Loucy (cell line): ENCODE measurements around the gene JPH2.

ENCODE experiments used
- H2AFZ ChIP-seq: fragments of 200-600 bp; sonication (generic); 2 replicates; pipeline ENCODE4 v1.6.0; 2016; ENCODE audit warnings: antibody characterized with exemption, mild to moderate bottlenecking, low read length, moderate library complexity
- H3F3A ChIP-seq: fragments of 200-600 bp; 2 replicates; pipeline ENCODE4 v1.6.0; 2016; ENCODE audit warnings: antibody characterized with exemption, low read depth, mild to moderate bottlenecking
- H3K27me3 ChIP-seq: fragments of 200-600 bp; sonication (generic); 2 replicates; pipeline ENCODE4 v1.6.1; 2014; ENCODE audit warnings: low read length, mild to moderate bottlenecking; ENCODE audit not compliant: insufficient read depth, poor library complexity, severe bottlenecking
- H3K36me3 ChIP-seq: fragments of 200-600 bp; sonication (generic); 2 replicates; pipeline ENCODE4 v1.6.1; 2016; ENCODE audit warnings: low read length; ENCODE audit not compliant: insufficient read depth
- H3K4me1 ChIP-seq: fragments of 200-600 bp; sonication (generic); 2 replicates; pipeline ENCODE4 v1.5.1; 2014; ENCODE audit warnings: low read length, mild to moderate bottlenecking; ENCODE audit not compliant: insufficient read depth, poor library complexity, severe bottlenecking
- H3K4me2 ChIP-seq: fragments of 200-600 bp; sonication (generic); 2 replicates; pipeline ENCODE4 v1.6.0; 2014; ENCODE audit warnings: antibody characterized with exemption, low read length, low read depth, mild to moderate bottlenecking; ENCODE audit not compliant: poor library complexity, severe bottlenecking
- H3K4me3 ChIP-seq: fragments of 200-600 bp; sonication (generic); 2 replicates; pipeline ENCODE4 v1.5.1; 2014; ENCODE audit warnings: low read length, mild to moderate bottlenecking, mixed read lengths; ENCODE audit not compliant: poor library complexity, severe bottlenecking
- H3K79me2 ChIP-seq: fragments of 200-600 bp; sonication (generic); 2 replicates; pipeline ENCODE4 v1.6.1; 2014; ENCODE audit warnings: low read length; ENCODE audit not compliant: insufficient read depth
- H3K9ac ChIP-seq: fragments of 200-600 bp; sonication (generic); 2 replicates; pipeline ENCODE4 v1.6.0; 2014; ENCODE audit warnings: mild to moderate bottlenecking, low read depth, low read length, moderate library complexity; ENCODE audit not compliant: poor library complexity, severe bottlenecking
- H3K9me2 ChIP-seq: fragments of 200-600 bp; sonication (generic); replicated peaks from 2 replicates; pipeline ENCODE4 v1.6.1; 2016; ENCODE audit warnings: low read depth, low read length, mixed read lengths
- H3K9me3 ChIP-seq: fragments of 200-600 bp; sonication (generic); 2 replicates; pipeline ENCODE4 v1.6.1; 2014; ENCODE audit warnings: mild to moderate bottlenecking, antibody characterized with exemption, low read length, low read depth; ENCODE audit not compliant: insufficient read depth
- H4K20me1 ChIP-seq: fragments of 200-600 bp; sonication (generic); 2 replicates; pipeline ENCODE4 v1.6.0; 2014; ENCODE audit warnings: antibody characterized with exemption, low read length, mild to moderate bottlenecking; ENCODE audit not compliant: insufficient read depth, poor library complexity, severe bottlenecking
- EZH2phosphoT487 ChIP-seq: fragments of 200-600 bp; IDR thresholded peaks from 2 replicates; pipeline ENCODE4 v1.6.1; 2018; ENCODE audit warnings: antibody characterized with exemption, mild to moderate bottlenecking, moderate library complexity, borderline replicate concordance
- TF ChIP-seq, protein P1 (sequence below): fragments of 200-600 bp; sonication (generic); conservative IDR thresholded peaks from 2 replicates; pipeline ENCODE4 v1.5.1; 2014; ENCODE audit warnings: mild to moderate bottlenecking, antibody characterized with exemption, low read length

JPH2 gene

DNA sequence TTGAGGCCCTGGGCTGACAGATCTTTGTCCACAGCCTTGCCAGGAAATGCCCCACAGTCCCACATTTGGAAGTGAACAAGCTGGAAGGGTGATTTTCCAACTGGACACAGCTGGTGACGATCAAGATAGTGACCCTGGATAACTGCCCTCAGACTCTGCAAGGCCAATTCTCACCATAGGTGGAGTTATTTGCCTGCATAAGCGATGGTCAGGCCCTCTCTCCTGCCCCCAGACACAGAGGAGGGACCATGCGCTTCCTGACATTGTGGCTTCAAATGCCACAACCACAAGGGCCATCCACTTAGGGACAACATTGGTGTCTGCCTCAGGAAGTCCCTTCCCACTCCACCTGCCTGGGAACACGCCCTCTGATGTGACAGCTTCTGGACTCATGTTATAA, 96.0 kb downstream of the JPH2 start:
- Histone ChIP-seq H3K4me3 (no peak overlapping the region), H2AFZ (no peak overlapping the region), H3K4me1 (peaks cover 13% of the 10 kb centered on the region), H3K4me2 (no peak overlapping the region), H3K79me2 (no peaks in the 10 kb centered on the region), H3K36me3 (no peaks in the 10 kb centered on the region), H3F3A (no peaks in the 10 kb centered on the region), H3K9me2 (no peaks in the 10 kb centered on the region), H4K20me1 (no peaks in the 10 kb centered on the region), H3K9me3 (no peaks in the 10 kb centered on the region), H3K27me3 (no peaks in the 10 kb centered on the region), H3K9ac (peak overlapping the region; percentile 37)
- TF ChIP-seq, protein P1, sequence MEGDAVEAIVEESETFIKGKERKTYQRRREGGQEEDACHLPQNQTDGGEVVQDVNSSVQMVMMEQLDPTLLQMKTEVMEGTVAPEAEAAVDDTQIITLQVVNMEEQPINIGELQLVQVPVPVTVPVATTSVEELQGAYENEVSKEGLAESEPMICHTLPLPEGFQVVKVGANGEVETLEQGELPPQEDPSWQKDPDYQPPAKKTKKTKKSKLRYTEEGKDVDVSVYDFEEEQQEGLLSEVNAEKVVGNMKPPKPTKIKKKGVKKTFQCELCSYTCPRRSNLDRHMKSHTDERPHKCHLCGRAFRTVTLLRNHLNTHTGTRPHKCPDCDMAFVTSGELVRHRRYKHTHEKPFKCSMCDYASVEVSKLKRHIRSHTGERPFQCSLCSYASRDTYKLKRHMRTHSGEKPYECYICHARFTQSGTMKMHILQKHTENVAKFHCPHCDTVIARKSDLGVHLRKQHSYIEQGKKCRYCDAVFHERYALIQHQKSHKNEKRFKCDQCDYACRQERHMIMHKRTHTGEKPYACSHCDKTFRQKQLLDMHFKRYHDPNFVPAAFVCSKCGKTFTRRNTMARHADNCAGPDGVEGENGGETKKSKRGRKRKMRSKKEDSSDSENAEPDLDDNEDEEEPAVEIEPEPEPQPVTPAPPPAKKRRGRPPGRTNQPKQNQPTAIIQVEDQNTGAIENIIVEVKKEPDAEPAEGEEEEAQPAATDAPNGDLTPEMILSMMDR = 0 out of 2 replicates have a peak, but pooled peaks have one; percentile 26
- TF ChIP-seq EZH2phosphoT487 = no peak

DNA sequence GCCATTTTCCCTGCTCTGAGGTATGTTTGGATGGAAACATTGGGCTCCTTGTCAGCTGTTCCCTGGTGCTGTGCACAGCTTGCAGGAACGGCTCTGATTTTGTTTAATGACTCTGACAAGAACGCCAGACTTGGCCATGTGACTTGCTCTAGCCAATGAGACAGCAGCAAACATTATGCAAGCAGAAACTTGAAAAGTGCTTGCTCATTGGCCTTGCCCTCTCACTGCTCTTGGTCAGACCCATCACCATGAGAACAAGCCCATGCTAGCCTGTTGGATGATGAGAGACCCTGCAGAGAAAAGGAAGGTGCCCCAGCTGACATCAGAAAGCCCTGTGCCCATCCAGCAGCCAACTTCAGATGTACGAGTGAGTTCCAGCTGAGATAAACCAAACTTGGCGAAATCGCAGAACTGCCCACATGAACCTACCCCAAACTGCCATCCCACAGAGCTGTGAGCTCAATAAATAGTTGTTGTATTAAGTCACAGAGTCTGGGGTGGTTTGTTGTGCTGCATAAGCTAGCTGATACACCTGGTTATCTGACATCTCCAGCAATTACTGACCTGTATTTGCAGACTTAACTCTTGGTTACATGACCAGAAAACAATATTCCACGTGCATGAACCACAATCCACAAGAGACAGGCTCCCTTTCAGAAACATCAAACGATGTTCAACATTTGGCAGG, 96.9 kb downstream of the JPH2 start:
- Histone ChIP-seq H3F3A (no peaks in the 10 kb centered on the region), H3K36me3 (no peaks in the 10 kb centered on the region), H4K20me1 (no peaks in the 10 kb centered on the region), H3K4me2 (no peak overlapping the region), H2AFZ (no peak overlapping the region), H3K9me3 (no peaks in the 10 kb centered on the region), H3K27me3 (no peaks in the 10 kb centered on the region), H3K79me2 (no peaks in the 10 kb centered on the region), H3K4me3 (no peak overlapping the region), H3K9ac (peak overlapping the region; percentile 37), H3K4me1 (peaks cover 13% of the 10 kb centered on the region), H3K9me2 (no peaks in the 10 kb centered on the region)
- TF ChIP-seq EZH2phosphoT487 = no peak
- TF ChIP-seq, protein P1 = no peak

DNA sequence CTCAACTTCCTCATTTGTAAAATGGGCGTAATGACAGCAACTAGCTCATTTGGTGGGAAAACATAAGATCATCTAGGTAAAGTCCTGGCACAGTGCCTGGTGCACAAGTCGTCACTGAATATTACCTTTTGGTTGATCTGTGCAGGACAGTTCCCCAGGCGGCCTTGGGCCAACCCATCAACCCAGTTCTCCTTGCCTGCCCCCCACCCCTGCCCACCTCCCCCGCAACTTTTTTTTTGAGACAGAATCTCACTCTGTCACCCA, 99.2 kb downstream of the JPH2 start:
- no peak overlapping the region for H2AFZ ChIP-seq
- H3K4me1 ChIP-seq = peaks cover 13% of the 10 kb centered on the region
- no peak overlapping the region for H3K4me2 ChIP-seq
- no peaks in the 10 kb centered on the region for H3K36me3 ChIP-seq
- no peaks in the 10 kb centered on the region for H3K27me3 ChIP-seq
- H3F3A ChIP-seq = no peaks in the 10 kb centered on the region
- no peak overlapping the region for H3K9ac ChIP-seq
- no peak overlapping the region for H3K4me3 ChIP-seq
- TF ChIP-seq, protein P1 = no peak
- no peak for TF ChIP-seq EZH2phosphoT487
- H3K9me3 ChIP-seq = no peaks in the 10 kb centered on the region
- no peaks in the 10 kb centered on the region for H3K9me2 ChIP-seq
- H3K79me2 ChIP-seq = no peaks in the 10 kb centered on the region
- no peaks in the 10 kb centered on the region for H4K20me1 ChIP-seq
